Inflammatory macrophage treated with lipopolysaccharide for 4 hours (primary cell): Measurements from ENCODE around the gene TSPAN18.

Experiments
- DNase-seq: peaks from one replicate; pipeline ENCODE4 v3.0.0-alpha.2; 2020

Gene TSPAN18

GRCh38 chr11:44779736-44780520 lies 53.2 kb downstream of the TSPAN18 start:
- no peak for DNase-seq

- DNase-seq: no peak
Observed at GRCh38 chr11:44780940-44781631, 54.3 kb downstream of the TSPAN18 start.

GRCh38 chr11:44781655-44782054 lies 54.9 kb downstream of the TSPAN18 start:
- no peak for DNase-seq

- DNase-seq: no peak
Observed at GRCh38 chr11:44782478-44782877, 55.7 kb downstream of the TSPAN18 start.

GRCh38 chr11:44784436-44784760 lies 57.6 kb downstream of the TSPAN18 start:
- no peak for DNase-seq

GRCh38 chr11:44784851-44785250 lies 58.1 kb downstream of the TSPAN18 start:
- DNase-seq: no peak

- DNase-seq: no peak
Observed at GRCh38 chr11:44785856-44786607, 59.3 kb downstream of the TSPAN18 start.

- no peak for DNase-seq
Observed at GRCh38 chr11:44787070-44787469, 60.3 kb downstream of the TSPAN18 start.

- DNase-seq: no peak
Observed at GRCh38 chr11:44787981-44788380, 61.2 kb downstream of the TSPAN18 start.

GRCh38 chr11:44788536-44789261 lies 61.9 kb downstream of the TSPAN18 start:
- no peak for DNase-seq

GRCh38 chr11:44789496-44789895 lies 62.7 kb downstream of the TSPAN18 start:
- DNase-seq: no peak

GRCh38 chr11:44790211-44790610 lies 63.4 kb downstream of the TSPAN18 start:
- no peak for DNase-seq

GRCh38 chr11:44791316-44791925 lies 64.7 kb downstream of the TSPAN18 start:
- no peak for DNase-seq

GRCh38 chr11:44792171-44792570 lies 65.4 kb downstream of the TSPAN18 start:
- DNase-seq: no peak

GRCh38 chr11:44793350-44794090 lies 66.8 kb downstream of the TSPAN18 start:
- no peak for DNase-seq

- no peak for DNase-seq
Observed at GRCh38 chr11:44795803-44796535, 69.2 kb downstream of the TSPAN18 start.

GRCh38 chr11:44797051-44797450 lies 70.3 kb downstream of the TSPAN18 start:
- no peak for DNase-seq

- DNase-seq: no peak
Observed at GRCh38 chr11:44797886-44798606, 71.3 kb downstream of the TSPAN18 start.

- DNase-seq: no peak
Observed at GRCh38 chr11:44798607-44798972, 71.8 kb downstream of the TSPAN18 start.

- no peak for DNase-seq
Observed at GRCh38 chr11:44799012-44799411, 72.2 kb downstream of the TSPAN18 start.

GRCh38 chr11:44802347-44802746 lies 75.6 kb downstream of the TSPAN18 start:
- no peak for DNase-seq
